Endothelial cell of umbilical vein (primary cell): ENCODE data around the gene LYZL6.

Source experiments
- JUN ChIP-seq: IDR thresholded peaks from 2 replicates; pipeline ENCODE4 v1.6.1; 2011; ENCODE audit warnings: borderline replicate concordance, low read depth; ENCODE audit not compliant: insufficient read length, insufficient read depth
- MAX ChIP-seq: IDR thresholded peaks from 2 replicates; pipeline ENCODE4 v1.6.1; 2011; ENCODE audit not compliant: insufficient read depth, insufficient read length
- MYC ChIP-seq: IDR thresholded peaks from one replicate; pipeline ENCODE4 v1.6.1; 2011; ENCODE audit warnings: mild to moderate bottlenecking, low read depth, low read length
- POLR2A ChIP-seq: IDR thresholded peaks from 2 replicates; pipeline ENCODE4 v1.6.1; 2012; ENCODE audit warnings: low read depth, mild to moderate bottlenecking, control low read depth, low read length

- TF ChIP-seq JUN (no peak), MAX (no peak), POLR2A (no peak), MYC (no peak)
Measured at GRCh38 chr17:35969558-35970380, 26.3 kb upstream of the LYZL6 start.
